SK-N-MC (cell line): Measurements from ENCODE around the gene KRTAP10-8.

Source experiments
- DNase-seq: peaks from one replicate; pipeline ENCODE4 v3.0.0-alpha.2; 2011; ENCODE audit warnings: low read depth, low spot score
- H3K27ac ChIP-seq: fragments of 200-600 bp; sonication (generic); 2 replicates; pipeline ENCODE4 v1.5.1; 2016; ENCODE audit warnings: mixed run types
- H3K36me3 ChIP-seq: fragments of 200-600 bp; sonication (generic); 2 replicates; pipeline ENCODE4 v1.6.1; 2017; ENCODE audit warnings: antibody characterized with exemption, low read length, mixed read lengths; ENCODE audit not compliant: insufficient read depth
- H3K4me3 ChIP-seq: fragments of 200-600 bp; sonication (generic); 2 replicates; pipeline ENCODE4 v1.5.1; 2016
- H3K9ac ChIP-seq: fragments of 200-600 bp; sonication (generic); 2 replicates; pipeline ENCODE4 v1.8.0; 2017; ENCODE audit warnings: mixed run types, mixed read lengths; ENCODE audit not compliant: insufficient read length
- H3K9me3 ChIP-seq: fragments of 200-600 bp; sonication (generic); 2 replicates; pipeline ENCODE4 v1.6.1; 2017; ENCODE audit warnings: low read depth, mild to moderate bottlenecking, antibody characterized with exemption, low read length, moderate library complexity, mixed read lengths
- EZH2 ChIP-seq: fragments of 200-600 bp; sonication (generic); IDR thresholded peaks from one replicate; pipeline ENCODE4 v1.6.1; 2017; ENCODE audit warnings: antibody characterized with exemption
- FOXP2 ChIP-seq: optimal IDR thresholded peaks from 2 replicates; pipeline ENCODE3; 2011; ENCODE audit warnings: mild to moderate bottlenecking, moderate library complexity; ENCODE audit not compliant: insufficient read depth; ENCODE audit errors: extremely low read length, control extremely low read depth
- POLR2AphosphoS5 ChIP-seq: IDR thresholded peaks from 2 replicates; pipeline ENCODE4 v1.6.1; 2012; ENCODE audit warnings: mild to moderate bottlenecking, low read depth, low read length, borderline replicate concordance

KRTAP10-8 gene

DNA sequence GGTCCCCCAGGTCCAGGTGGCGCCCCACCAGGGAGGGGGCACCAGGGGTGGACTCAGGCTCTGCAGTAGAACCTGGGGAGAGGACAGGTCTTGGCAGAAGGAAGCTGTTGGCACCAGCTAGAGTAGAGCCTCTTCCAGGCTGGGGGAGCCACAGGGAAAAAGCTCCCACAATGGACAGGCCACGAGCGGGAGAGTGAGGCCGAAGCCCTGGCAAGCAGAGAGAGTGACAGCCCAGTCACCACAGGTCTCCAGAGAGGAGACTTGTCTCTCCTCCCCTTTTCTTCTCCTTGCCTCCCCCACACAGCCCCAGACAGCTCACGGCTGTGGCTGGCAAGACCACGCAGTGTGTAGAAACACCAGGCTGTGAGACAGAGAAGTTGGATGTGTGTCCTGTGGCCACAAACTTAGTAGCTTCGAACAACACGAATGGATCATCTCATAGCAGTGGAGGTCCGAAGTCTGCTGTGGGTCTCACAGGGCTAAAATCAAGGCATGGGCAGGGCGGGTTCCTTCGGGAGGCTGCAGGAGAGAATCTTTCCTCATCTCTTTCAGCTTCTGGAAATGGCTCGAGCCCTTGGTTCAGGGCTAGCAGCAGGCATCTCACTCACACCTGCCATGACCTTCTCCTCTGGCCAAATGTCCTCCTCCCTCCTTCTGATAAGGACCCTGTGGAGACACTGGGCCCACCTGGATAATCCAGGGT, 39.2 kb downstream of the KRTAP10-8 start:
- no peak for DNase-seq

DNA sequence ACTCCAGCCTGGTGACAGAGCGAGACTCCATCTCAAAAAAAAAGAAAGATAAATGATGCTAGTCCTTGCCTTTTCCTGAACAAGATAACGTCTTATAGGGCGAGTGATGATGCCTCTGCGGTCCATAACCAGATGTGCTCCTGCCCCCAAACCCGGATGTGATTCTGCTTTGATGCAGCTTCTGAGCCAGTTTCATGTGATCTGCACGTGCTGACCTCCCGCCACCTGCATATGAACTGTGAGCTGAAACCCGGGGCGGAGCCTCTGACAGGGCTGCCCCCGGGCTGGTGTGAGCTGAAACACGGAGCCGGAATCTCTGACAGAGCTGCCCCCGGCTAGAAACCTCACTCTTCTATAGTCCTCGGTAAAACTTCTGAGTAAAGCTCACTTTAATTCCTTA, 41.2 kb downstream of the KRTAP10-8 start:
- H3K9me3 ChIP-seq: peaks cover 2% of the 10 kb centered on the region; the same call in 1 of the 2 replicates
- H3K27ac ChIP-seq: no peak overlapping the region
- TF ChIP-seq EZH2 (no peak), POLR2AphosphoS5 (no peak), FOXP2 (no peak)
- H3K36me3 ChIP-seq: peaks cover 23% of the 10 kb centered on the region; the same call in 1 of the 2 replicates
- no peak for DNase-seq
- H3K4me3 ChIP-seq: no peak overlapping the region
- no peak overlapping the region for H3K9ac ChIP-seq

More for the DNA sequence above, 39.2 kb downstream of the KRTAP10-8 start:
- Histone ChIP-seq H3K9ac (no peak overlapping the region), H3K36me3 (peaks cover 3% of the 10 kb centered on the region; the same call in 1 of the 2 replicates), H3K4me3 (no peak overlapping the region), H3K27ac (no peak overlapping the region), H3K9me3 (no peaks in the 10 kb centered on the region)
- TF ChIP-seq POLR2AphosphoS5 (no peak), FOXP2 (no peak), EZH2 (no peak)

GRCh38 chr21:44653656-44654575, 42.0 kb downstream of the KRTAP10-8 start:
- TF ChIP-seq FOXP2 (no peak), EZH2 (no peak), POLR2AphosphoS5 (no peak)
- H3K36me3 ChIP-seq: peaks cover 30% of the 10 kb centered on the region; the same call in 1 of the 2 replicates
- no peak overlapping the region for H3K4me3 ChIP-seq
- no peak overlapping the region for H3K27ac ChIP-seq
- H3K9ac ChIP-seq: no peak overlapping the region
- peaks cover 2% of the 10 kb centered on the region; the same call in 1 of the 2 replicates for H3K9me3 ChIP-seq
- no peak for DNase-seq

GRCh38 chr21:44654576-44655175, 42.8 kb downstream of the KRTAP10-8 start, which contains the start of gene KRTAP12-4:
Gene KRTAP12-4 (minus strand): TSS chr21:44654659. CDS start chr21:44654614, 45 bp downstream.
- Histone ChIP-seq H3K9ac (no peak within 1 kb of the TSS), H3K4me3 (no peak within 1 kb of the TSS), H3K9me3 (peaks cover 2% of the 10 kb centered on the region; the same call in 1 of the 2 replicates), H3K36me3 (peaks cover 32% of the 10 kb centered on the region; the same call in 1 of the 2 replicates), H3K27ac (no peak within 1 kb of the TSS)
- DNase-seq: no peak
- TF ChIP-seq POLR2AphosphoS5 (no peak), FOXP2 (no peak), EZH2 (no peak)

DNA sequence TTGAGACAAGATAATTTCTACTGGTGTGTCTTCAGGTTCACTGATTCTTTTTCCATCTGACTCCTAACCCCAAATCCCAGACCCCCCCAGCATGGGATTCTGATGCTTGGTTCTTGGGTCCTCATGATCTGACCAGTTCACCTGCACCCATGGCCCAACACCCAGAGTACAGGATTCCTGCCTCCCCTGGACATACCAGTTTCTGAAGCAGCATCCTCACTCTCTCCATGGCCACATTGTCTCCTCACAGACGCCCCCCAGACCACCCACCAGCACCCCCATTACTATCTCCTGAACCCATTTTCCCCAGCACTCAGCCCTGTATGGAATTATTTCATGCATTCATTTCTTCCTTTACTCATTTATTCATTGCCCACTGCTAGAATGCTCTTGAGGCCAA, 45.0 kb downstream of the KRTAP10-8 start:
- TF ChIP-seq EZH2: no peak
- no peak for TF ChIP-seq POLR2AphosphoS5
- no peak for TF ChIP-seq FOXP2
- peaks cover 2% of the 10 kb centered on the region; the same call in 1 of the 2 replicates for H3K9me3 ChIP-seq
- no peak overlapping the region for H3K4me3 ChIP-seq
- H3K27ac ChIP-seq: no peak overlapping the region
- H3K36me3 ChIP-seq: peaks cover 39% of the 10 kb centered on the region; the same call in 1 of the 2 replicates
- H3K9ac ChIP-seq: no peak overlapping the region
- DNase-seq: no peak

DNA sequence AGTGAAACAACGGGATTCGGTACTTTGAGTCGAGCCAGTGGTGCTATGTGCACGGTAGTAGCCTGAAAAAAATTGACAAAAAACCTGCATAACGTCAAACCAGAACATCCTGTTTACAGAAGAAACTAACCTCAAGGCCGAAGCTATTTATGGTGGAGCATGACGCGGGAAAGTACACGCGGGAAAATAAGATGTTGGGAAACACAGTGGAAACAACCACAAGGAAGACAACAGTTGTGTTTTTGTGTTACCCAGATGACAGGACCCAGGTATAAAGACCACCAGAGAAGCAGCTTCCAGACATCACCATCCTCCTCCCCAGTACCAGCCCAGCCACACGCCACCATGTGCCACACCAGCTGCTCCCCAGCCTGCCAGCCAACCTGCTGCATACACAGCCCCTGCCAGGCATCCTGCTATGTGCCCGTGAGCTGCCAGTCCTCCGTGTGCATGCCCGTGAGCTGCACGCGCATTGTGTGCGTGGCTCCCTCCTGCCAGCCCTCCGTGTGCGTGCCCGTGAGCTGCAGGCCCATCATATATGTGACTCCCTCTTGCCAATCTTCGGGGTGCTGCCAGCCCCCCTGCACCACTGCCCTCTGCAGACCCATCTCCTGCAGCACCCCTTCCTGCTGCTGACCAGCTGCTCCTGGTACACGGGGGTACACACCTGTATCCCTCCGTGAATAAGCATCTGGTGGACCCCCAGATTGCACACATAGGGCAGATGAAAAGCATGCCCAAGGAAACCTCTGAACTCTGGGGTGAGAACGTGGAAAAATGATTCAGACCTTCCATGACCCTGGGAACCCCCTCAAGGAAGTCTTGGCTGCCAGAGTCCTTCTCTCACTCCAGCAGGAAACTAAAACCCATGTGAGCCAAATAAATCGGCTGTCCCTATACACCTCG, 46.0 kb downstream of the KRTAP10-8 start, which contains the start of gene KRTAP12-3:
TSS of gene KRTAP12-3 (plus strand) at position 298 of the 906 bp plus-strand sequence. CDS start at position 346, 48 bp downstream.
- Histone ChIP-seq H3K4me3 (no peak within 1 kb of the TSS), H3K27ac (no peak within 1 kb of the TSS), H3K9ac (no peak within 1 kb of the TSS), H3K36me3 (peaks cover 39% of the 10 kb centered on the region; the same call in 1 of the 2 replicates), H3K9me3 (peaks cover 2% of the 10 kb centered on the region; the same call in 1 of the 2 replicates)
- TF ChIP-seq EZH2 (no peak), FOXP2 (no peak), POLR2AphosphoS5 (no peak)
- DNase-seq: no peak

DNA sequence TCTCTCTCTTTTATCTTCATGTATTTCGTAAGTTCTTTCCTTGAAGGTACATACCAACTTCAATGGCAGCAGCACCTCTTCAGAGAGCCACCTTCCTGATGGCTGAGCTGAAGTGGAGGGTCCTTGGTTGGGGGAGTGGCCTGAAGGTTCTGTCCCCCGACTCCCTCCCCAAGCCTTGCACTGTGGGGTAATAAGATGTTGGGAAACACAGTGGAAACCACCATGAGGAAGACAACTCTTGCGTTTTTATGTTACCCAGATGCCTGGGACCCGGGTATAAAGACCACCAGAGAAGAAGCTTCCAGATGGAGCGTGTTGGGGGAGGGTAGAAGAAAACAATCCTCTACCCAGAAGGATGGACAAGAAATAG, 46.6 kb downstream of the KRTAP10-8 start:
- no peak for TF ChIP-seq EZH2
- TF ChIP-seq FOXP2: no peak
- no peak for TF ChIP-seq POLR2AphosphoS5
- H3K4me3 ChIP-seq: no peak overlapping the region
- peaks cover 2% of the 10 kb centered on the region; the same call in 1 of the 2 replicates for H3K9me3 ChIP-seq
- H3K9ac ChIP-seq: no peak overlapping the region
- peaks cover 39% of the 10 kb centered on the region; the same call in 1 of the 2 replicates for H3K36me3 ChIP-seq
- no peak overlapping the region for H3K27ac ChIP-seq
- DNase-seq: no peak
